Subcutaneous abdominal adipose tissue (tissue), 5 donors: ENCODE results near the gene RB1.

Experiments
- H3K27ac ChIP-seq: one replicate; pipeline ENCODE4 v1.7.0; 2013; ENCODE audit warnings: low read depth, mild to moderate bottlenecking, inconsistent platforms, low read length, moderate library complexity
- H3K27me3 ChIP-seq, 5 donors: one replicate each; pipeline ENCODE4 v1.7.0; 2013; ENCODE audit warnings: low read length in 5 of 5, inconsistent platforms in 1 of 5; ENCODE audit not compliant: control insufficient read depth in 5 of 5, insufficient read depth in 4 of 5
- H3K36me3 ChIP-seq, 5 donors: one replicate each; pipeline ENCODE4 v1.7.0; 2013; ENCODE audit warnings: low read length in 5 of 5; ENCODE audit not compliant: control insufficient read depth in 5 of 5, insufficient read depth in 5 of 5
- H3K4me1 ChIP-seq, 5 donors: one replicate each; pipeline ENCODE4 v1.7.0; 2013; ENCODE audit warnings: low read length in 5 of 5, mild to moderate bottlenecking in 3 of 5, moderate library complexity in 1 of 5; ENCODE audit not compliant: control insufficient read depth in 5 of 5, insufficient read depth in 5 of 5
- H3K4me3 ChIP-seq, 5 donors: one replicate each; pipeline ENCODE4 v1.7.0; 2013; ENCODE audit warnings: low read length in 5 of 5, low read depth in 1 of 5
- H3K9ac ChIP-seq, 5 donors: one replicate each; pipeline ENCODE4 v1.7.0; 2013; ENCODE audit warnings: low read length in 5 of 5, mild to moderate bottlenecking in 4 of 5, moderate library complexity in 3 of 5
- H3K9me3 ChIP-seq, 5 donors: one replicate each; pipeline ENCODE4 v1.7.0; 2013; ENCODE audit warnings: low read length in 5 of 5; ENCODE audit not compliant: control insufficient read depth in 5 of 5
- donor health status: healthy.
- donor health status: healthy.
- donor health status: healthy.
- donor health status: healthy.
- donor health status: healthy.

The RB1 gene

GRCh38 chr13:48266150-48266549, 37.4 kb upstream of the RB1 start:
- no peaks in the 10 kb centered on the region for H3K27me3 ChIP-seq
- H3K4me1 ChIP-seq: peaks cover 0 to 7% (median 4%) of the 10 kb centered on the region in 5 donors
- no peak overlapping the region for H3K4me3 ChIP-seq
- no peak overlapping the region for H3K9ac ChIP-seq
- H3K27ac ChIP-seq: no peak overlapping the region
- H3K9me3 ChIP-seq: no peaks in the 10 kb centered on the region
- H3K36me3 ChIP-seq: peaks cover 46 to 53% (median 50%) of the 10 kb centered on the region in 5 donors

- H3K4me3 ChIP-seq: no peak overlapping the region
- H3K27me3 ChIP-seq: no peaks in the 10 kb centered on the region
- no peak overlapping the region for H3K9ac ChIP-seq
- peaks cover 0 to 7% (median 4%) of the 10 kb centered on the region in 5 donors for H3K4me1 ChIP-seq
- no peak overlapping the region for H3K27ac ChIP-seq
- H3K9me3 ChIP-seq: no peaks in the 10 kb centered on the region
- peaks cover 44 to 47% (median 46%) of the 10 kb centered on the region in 5 donors for H3K36me3 ChIP-seq
Observed at GRCh38 chr13:48266701-48267639, 36.6 kb upstream of the RB1 start.

- peaks cover 35 to 38% (median 37%) of the 10 kb centered on the region in 5 donors for H3K36me3 ChIP-seq
- H3K4me3 ChIP-seq: no peak overlapping the region
- peak overlapping the region; percentile 8 for H3K27ac ChIP-seq
- H3K9ac ChIP-seq: no peak overlapping the region
- H3K9me3 ChIP-seq: no peaks in the 10 kb centered on the region
- H3K27me3 ChIP-seq: no peaks in the 10 kb centered on the region
- peaks cover 0 to 7% (median 4%) of the 10 kb centered on the region in 5 donors for H3K4me1 ChIP-seq
Observed at GRCh38 chr13:48268019-48268418, 35.5 kb upstream of the RB1 start.

- no peaks in the 10 kb centered on the region for H3K27me3 ChIP-seq
- peaks cover 12 to 20% (median 16%) of the 10 kb centered on the region in 5 donors for H3K36me3 ChIP-seq
- no peaks in the 10 kb centered on the region for H3K4me1 ChIP-seq
- H3K4me3 ChIP-seq: no peak overlapping the region
- no peak overlapping the region for H3K9ac ChIP-seq
- H3K9me3 ChIP-seq: no peaks in the 10 kb centered on the region
- no peak overlapping the region for H3K27ac ChIP-seq
Observed at GRCh38 chr13:48273346-48273745, 30.2 kb upstream of the RB1 start.

GRCh38 chr13:48275507-48275906, 28.0 kb upstream of the RB1 start:
- Histone ChIP-seq H3K4me3 (no peak overlapping the region), H3K27ac (no peak overlapping the region), H3K36me3 (peaks cover 0 to 6% (median 4%) of the 10 kb centered on the region in 5 donors), H3K9me3 (no peaks in the 10 kb centered on the region), H3K27me3 (no peaks in the 10 kb centered on the region), H3K9ac (no peak overlapping the region), H3K4me1 (peaks cover 0 to 6% (median 0%) of the 10 kb centered on the region in 5 donors)

GRCh38 chr13:48278806-48279205, 24.7 kb upstream of the RB1 start:
- peaks cover 0 to 6% (median 0%) of the 10 kb centered on the region in 5 donors for H3K4me1 ChIP-seq
- H3K27me3 ChIP-seq: no peaks in the 10 kb centered on the region
- no peak overlapping the region for H3K4me3 ChIP-seq
- no peaks in the 10 kb centered on the region for H3K9me3 ChIP-seq
- H3K27ac ChIP-seq: no peak overlapping the region
- peaks cover 0 to 6% (median 0%) of the 10 kb centered on the region in 5 donors for H3K36me3 ChIP-seq
- no peak overlapping the region for H3K9ac ChIP-seq

GRCh38 chr13:48281556-48281955, 22.0 kb upstream of the RB1 start:
- H3K9ac ChIP-seq: no peak overlapping the region
- H3K27me3 ChIP-seq: no peaks in the 10 kb centered on the region
- no peaks in the 10 kb centered on the region for H3K9me3 ChIP-seq
- H3K27ac ChIP-seq: no peak overlapping the region
- H3K4me3 ChIP-seq: no peak overlapping the region
- H3K4me1 ChIP-seq: peaks cover 0 to 6% (median 0%) of the 10 kb centered on the region in 5 donors
- no peaks in the 10 kb centered on the region for H3K36me3 ChIP-seq

GRCh38 chr13:48291730-48292129, 11.8 kb upstream of the RB1 start:
- Histone ChIP-seq H3K27me3 (no peaks in the 10 kb centered on the region), H3K27ac (no peak overlapping the region), H3K4me1 (peaks cover 0 to 25% (median 13%) of the 10 kb centered on the region in 5 donors), H3K9ac (no peak overlapping the region), H3K36me3 (no peaks in the 10 kb centered on the region), H3K9me3 (no peaks in the 10 kb centered on the region), H3K4me3 (no peak overlapping the region)

GRCh38 chr13:48292650-48293049, 10.9 kb upstream of the RB1 start:
- Histone ChIP-seq H3K9me3 (no peaks in the 10 kb centered on the region), H3K27me3 (no peaks in the 10 kb centered on the region), H3K4me3 (no peak overlapping the region), H3K27ac (no peak overlapping the region), H3K36me3 (no peaks in the 10 kb centered on the region), H3K9ac (no peak overlapping the region), H3K4me1 (peaks cover 0 to 25% (median 13%) of the 10 kb centered on the region in 5 donors)

- H3K9me3 ChIP-seq: no peaks in the 10 kb centered on the region
- no peak overlapping the region for H3K9ac ChIP-seq
- H3K27ac ChIP-seq: no peak overlapping the region
- H3K36me3 ChIP-seq: no peaks in the 10 kb centered on the region
- no peaks in the 10 kb centered on the region for H3K27me3 ChIP-seq
- no peak overlapping the region for H3K4me3 ChIP-seq
- H3K4me1 ChIP-seq: peaks cover 0 to 25% (median 13%) of the 10 kb centered on the region in 5 donors
Observed at GRCh38 chr13:48294653-48295052, 8.9 kb upstream of the RB1 start.
